OCI-M1 (cell line): Measurements from ENCODE around the gene SELENON.

Experiments
- DNase-seq: peaks from one replicate; lab custom pipeline; 2025; lab: John Stamatoyannopoulos, UW

SELENON gene

DNA sequence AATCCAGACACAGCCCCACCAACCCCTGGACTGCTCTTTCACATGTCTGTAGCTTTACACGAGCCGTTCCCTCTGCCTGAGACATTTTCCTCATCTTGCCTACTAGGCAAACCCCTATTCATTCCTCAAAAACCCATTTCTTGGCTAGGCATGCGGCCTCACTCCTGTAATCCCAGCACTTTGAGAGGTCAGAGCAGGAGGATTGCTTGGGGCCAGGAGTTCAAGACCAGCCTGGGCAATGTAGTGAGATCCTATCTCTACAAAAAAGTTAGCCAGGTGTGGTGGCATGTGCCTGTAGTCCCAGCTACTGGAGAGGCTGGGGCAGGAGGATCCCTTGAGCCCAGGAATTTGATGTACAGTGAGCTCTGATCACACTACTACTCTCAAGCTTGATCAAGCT is 64.4 kb downstream of the SELENON start:
- no peak for DNase-seq

DNA sequence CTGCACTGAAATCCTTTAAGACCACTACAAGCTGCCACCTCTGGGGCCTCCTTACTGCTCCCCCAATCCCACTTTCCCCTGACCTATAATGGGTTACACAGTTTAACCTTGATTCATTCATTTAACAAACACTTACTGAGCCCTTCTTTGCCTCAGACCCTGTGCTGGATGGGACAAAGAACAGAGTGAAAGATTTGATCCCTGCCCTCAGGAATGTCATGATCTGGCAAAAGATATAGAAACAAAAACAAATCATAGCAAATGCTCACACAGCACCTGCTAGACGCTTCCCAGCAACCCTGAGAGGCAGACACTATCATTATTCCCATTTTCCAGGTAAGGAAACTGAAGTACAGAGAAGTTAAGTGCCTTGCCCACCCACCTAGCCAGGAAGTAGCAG is 66.3 kb downstream of the SELENON start:
- no peak for DNase-seq

DNA sequence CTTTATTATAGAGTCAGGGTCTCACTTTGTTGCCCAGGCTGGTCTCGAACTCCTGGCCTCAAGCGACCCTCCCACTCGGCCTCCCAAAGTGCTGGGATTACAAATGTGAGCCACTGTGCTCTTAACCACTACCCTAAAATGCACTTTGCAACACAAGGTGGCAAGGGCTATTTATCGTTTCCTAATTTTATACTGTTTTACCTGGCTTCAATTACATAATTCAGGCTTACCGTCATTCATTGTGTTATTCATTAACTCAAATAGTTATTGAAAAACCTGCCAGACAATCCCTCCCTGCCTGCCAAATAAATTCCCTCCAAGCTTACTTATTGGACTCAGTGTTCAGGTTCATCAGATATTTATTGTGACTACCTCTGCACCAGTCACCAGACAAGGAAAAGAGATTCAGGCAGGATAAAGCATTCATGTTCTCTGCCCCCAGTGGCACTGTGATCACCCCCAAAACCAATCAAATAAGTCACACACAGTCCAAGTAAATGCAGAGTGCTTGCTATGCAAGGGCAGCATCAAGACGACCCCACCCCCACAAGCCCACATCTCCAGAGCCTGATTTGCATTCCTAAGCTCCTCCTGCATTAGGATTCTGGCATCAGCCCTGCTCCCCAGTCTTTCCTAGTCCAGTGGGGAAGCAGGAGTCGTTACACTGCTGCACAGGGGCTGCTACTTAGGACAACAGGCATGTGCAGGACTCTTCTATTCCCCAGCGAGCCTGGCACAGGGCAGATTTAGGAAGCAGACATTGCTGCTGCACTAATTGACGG is 67.4 kb downstream of the SELENON start:
- no peak for DNase-seq
